Endothelial cell of umbilical vein (primary cell): ENCODE results near the gene XRCC2.

Source experiments
- POLR2AphosphoS5 ChIP-seq: IDR thresholded peaks from 2 replicates; pipeline ENCODE4 v1.6.1; 2012; ENCODE audit warnings: low read depth, mild to moderate bottlenecking, control low read depth, low read length, moderate library complexity; ENCODE audit not compliant: insufficient read depth
- TF ChIP-seq, protein P1 (sequence below), 2 donors: IDR thresholded peaks; 1 replicate in 1 of 2; 2 replicates in 1 of 2; pipeline ENCODE4 v1.5.1; 2011; ENCODE audit warnings: low read length in 2 of 2, mild to moderate bottlenecking in 2 of 2, moderate library complexity in 2 of 2, control low read depth in 1 of 2, inconsistent platforms in 1 of 2, low read depth in 1 of 2; ENCODE audit not compliant: insufficient read depth in 1 of 2; ENCODE audit errors: extremely low read depth in 1 of 2

DNA sequence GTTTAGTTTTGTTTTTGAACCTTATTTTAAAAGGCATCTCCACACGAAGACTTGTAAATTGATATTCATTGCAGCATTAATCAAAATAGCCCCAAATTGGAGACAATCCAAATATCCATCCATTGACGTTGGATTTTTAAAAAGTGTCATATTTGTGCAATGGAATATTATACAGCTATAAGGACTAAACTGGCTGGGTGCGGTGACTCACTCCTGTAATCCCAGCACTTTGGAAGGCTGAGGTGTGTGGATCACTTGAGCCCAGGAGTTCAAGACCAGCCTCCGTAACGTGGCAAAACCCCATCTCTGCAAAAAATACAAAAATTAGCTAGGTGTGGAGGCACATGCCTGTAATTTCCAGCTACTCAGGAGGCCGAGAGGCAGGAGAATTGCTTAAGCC lies 35.1 kb downstream of the XRCC2 start:
- TF ChIP-seq, protein P1, sequence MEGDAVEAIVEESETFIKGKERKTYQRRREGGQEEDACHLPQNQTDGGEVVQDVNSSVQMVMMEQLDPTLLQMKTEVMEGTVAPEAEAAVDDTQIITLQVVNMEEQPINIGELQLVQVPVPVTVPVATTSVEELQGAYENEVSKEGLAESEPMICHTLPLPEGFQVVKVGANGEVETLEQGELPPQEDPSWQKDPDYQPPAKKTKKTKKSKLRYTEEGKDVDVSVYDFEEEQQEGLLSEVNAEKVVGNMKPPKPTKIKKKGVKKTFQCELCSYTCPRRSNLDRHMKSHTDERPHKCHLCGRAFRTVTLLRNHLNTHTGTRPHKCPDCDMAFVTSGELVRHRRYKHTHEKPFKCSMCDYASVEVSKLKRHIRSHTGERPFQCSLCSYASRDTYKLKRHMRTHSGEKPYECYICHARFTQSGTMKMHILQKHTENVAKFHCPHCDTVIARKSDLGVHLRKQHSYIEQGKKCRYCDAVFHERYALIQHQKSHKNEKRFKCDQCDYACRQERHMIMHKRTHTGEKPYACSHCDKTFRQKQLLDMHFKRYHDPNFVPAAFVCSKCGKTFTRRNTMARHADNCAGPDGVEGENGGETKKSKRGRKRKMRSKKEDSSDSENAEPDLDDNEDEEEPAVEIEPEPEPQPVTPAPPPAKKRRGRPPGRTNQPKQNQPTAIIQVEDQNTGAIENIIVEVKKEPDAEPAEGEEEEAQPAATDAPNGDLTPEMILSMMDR (IDR thresholded peaks at IDR 0.05; ENCODE audit: extremely low read depth in 1 of 2, insufficient read depth in 1 of 2, low read depth in 1 of 2, low read length in 2 of 2): no peak
- no peak for TF ChIP-seq POLR2AphosphoS5
